ENCODE results near the gene ISOC1. TPM values are rescaled to one million over a fixed set of nuclear protein-coding genes. Genes with fewer than 3 reads are reported as not detected.

Gene ISOC1
- total and polyA plus RNA-seq, 2 donors (not counting 1 experiment from before 2014, with no cell fraction given) = 7.5 to 10.6 TPM

- no peaks in the 10 kb centered on the region for H3K36me3 ChIP-seq (replicated peaks in 1 of 2; ENCODE audit: control extremely low read depth in 1 of 2, control insufficient read depth in 1 of 2, extremely low read depth in 1 of 2, insufficient read depth in 2 of 2, low read length in 1 of 2)
- intact Hi-C loops (cut with micrococcal nuclease) = no loop called here
- H3K9me3 ChIP-seq (ENCODE audit: control extremely low read depth in 1 of 3, control insufficient read depth in 2 of 3, insufficient read depth in 1 of 3, low read length in 2 of 3) = peaks cover 0 to 4% (median 0%) of the 10 kb centered on the region in 3 donors
- no peak overlapping the region for H3K27ac ChIP-seq (ENCODE audit: low read length in 2 of 2)
- H3K9ac ChIP-seq (ENCODE audit: low read length) = no peak overlapping the region
- H4K20me1 ChIP-seq (ENCODE audit: control insufficient read depth, insufficient read depth, low read length, poor library complexity, severe bottlenecking) = no peaks in the 10 kb centered on the region
- Mint-ChIP-seq H3K4me1 (no peaks in the 10 kb centered on the region), H3K27ac (no peak overlapping the region), H3K4me3 (no peak overlapping the region), H3K9me3 (ENCODE audit: insufficient read depth) (peaks cover under 1% of the 10 kb centered on the region), H3K27me3 (peaks cover 4% of the 10 kb centered on the region)
- H2AFZ ChIP-seq (ENCODE audit: insufficient read depth, low read depth, low read length, poor library complexity, severe bottlenecking) = no peak overlapping the region
- H3K79me2 ChIP-seq (ENCODE audit: control insufficient read depth, insufficient read depth, low read length) = no peaks in the 10 kb centered on the region
- CTCF ChIA-PET = no interaction called here
- H3K4me3 ChIP-seq (ENCODE audit: control extremely low read depth in 1 of 5, extremely low read depth in 1 of 5, insufficient read depth in 1 of 5, low read depth in 2 of 5, low read length in 4 of 5) = no peak overlapping the region
- no peak for TF ChIP-seq EZH2 (IDR thresholded peaks at IDR 0.05; ENCODE audit: borderline replicate concordance, insufficient read depth, low read depth, low read length, poor library complexity, severe bottlenecking)
- TF ChIP-seq, protein P1, sequence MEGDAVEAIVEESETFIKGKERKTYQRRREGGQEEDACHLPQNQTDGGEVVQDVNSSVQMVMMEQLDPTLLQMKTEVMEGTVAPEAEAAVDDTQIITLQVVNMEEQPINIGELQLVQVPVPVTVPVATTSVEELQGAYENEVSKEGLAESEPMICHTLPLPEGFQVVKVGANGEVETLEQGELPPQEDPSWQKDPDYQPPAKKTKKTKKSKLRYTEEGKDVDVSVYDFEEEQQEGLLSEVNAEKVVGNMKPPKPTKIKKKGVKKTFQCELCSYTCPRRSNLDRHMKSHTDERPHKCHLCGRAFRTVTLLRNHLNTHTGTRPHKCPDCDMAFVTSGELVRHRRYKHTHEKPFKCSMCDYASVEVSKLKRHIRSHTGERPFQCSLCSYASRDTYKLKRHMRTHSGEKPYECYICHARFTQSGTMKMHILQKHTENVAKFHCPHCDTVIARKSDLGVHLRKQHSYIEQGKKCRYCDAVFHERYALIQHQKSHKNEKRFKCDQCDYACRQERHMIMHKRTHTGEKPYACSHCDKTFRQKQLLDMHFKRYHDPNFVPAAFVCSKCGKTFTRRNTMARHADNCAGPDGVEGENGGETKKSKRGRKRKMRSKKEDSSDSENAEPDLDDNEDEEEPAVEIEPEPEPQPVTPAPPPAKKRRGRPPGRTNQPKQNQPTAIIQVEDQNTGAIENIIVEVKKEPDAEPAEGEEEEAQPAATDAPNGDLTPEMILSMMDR (IDR thresholded peaks at IDR 0.05) = no peak
- DNase-seq (no peak), ATAC-seq (ENCODE audit: low read depth) (no peak)
- WGBS (ENCODE audit: insufficient coverage) = no CpG with 5 or more reads among the region's 4 CpGs
- H3K4me2 ChIP-seq (replicated peaks; ENCODE audit: low read depth, low read length, poor library complexity, severe bottlenecking) = no peak overlapping the region
- H3K4me1 ChIP-seq (ENCODE audit: control insufficient read depth in 2 of 2, insufficient read depth in 2 of 2, low read length in 2 of 2) = no peaks in the 10 kb centered on the region
- POLR2A ChIA-PET = no interaction called here
- H3K27me3 ChIP-seq (replicated peaks in 1 of 4; ENCODE audit: control extremely low read depth in 1 of 4, control insufficient read depth in 3 of 4, insufficient read depth in 4 of 4, low read length in 3 of 4) = no peaks in the 10 kb centered on the region
Measured at GRCh38 chr5:129051283-129051682, 43.3 kb upstream of the ISOC1 start.

DNA sequence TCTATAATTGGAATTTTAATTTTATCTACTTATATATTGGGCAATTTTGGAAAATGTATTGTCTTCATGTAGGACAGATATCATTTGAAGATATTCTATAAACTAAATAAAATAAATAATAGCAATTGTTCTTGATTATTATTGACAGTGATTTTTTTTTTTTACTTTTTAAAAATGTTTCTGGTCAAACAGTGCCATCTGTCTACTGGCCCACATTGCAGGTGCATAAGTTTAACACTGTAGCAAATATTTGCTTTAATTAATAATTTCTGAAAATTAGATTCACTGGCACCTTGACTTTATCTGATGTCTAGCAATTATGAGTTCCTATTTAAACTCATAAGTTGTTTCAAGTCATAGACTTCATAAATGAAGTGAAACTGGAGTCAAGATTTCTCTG is 41.1 kb upstream of the ISOC1 start:
- no peaks in the 10 kb centered on the region for H4K20me1 ChIP-seq (ENCODE audit: control insufficient read depth, insufficient read depth, low read length, poor library complexity, severe bottlenecking)

More for the DNA sequence above, 41.1 kb upstream of the ISOC1 start:
- H3K27me3 Mint-ChIP-seq = peaks cover 8% of the 10 kb centered on the region
- ChIA-PET POLR2A (no interaction called here), CTCF (no interaction called here)
- ATAC-seq (ENCODE audit: low read depth) = no peak
- Histone ChIP-seq H3K27ac (ENCODE audit: low read length in 2 of 2) (no peak overlapping the region), H3K4me2 (replicated peaks; ENCODE audit: low read depth, low read length, poor library complexity, severe bottlenecking) (no peak overlapping the region), H2AFZ (ENCODE audit: insufficient read depth, low read depth, low read length, poor library complexity, severe bottlenecking) (no peak overlapping the region), H3K36me3 (replicated peaks in 1 of 2; ENCODE audit: control extremely low read depth in 1 of 2, control insufficient read depth in 1 of 2, extremely low read depth in 1 of 2, insufficient read depth in 2 of 2, low read length in 1 of 2) (no peaks in the 10 kb centered on the region), H3K4me3 (ENCODE audit: control extremely low read depth in 1 of 5, extremely low read depth in 1 of 5, insufficient read depth in 1 of 5, low read depth in 2 of 5, low read length in 4 of 5) (no peak overlapping the region), H3K79me2 (ENCODE audit: control insufficient read depth, insufficient read depth, low read length) (no peaks in the 10 kb centered on the region), H3K27me3 (replicated peaks in 1 of 4; ENCODE audit: control extremely low read depth in 1 of 4, control insufficient read depth in 3 of 4, insufficient read depth in 4 of 4, low read length in 3 of 4) (no peaks in the 10 kb centered on the region), H3K9ac (ENCODE audit: low read length) (no peak overlapping the region), H3K9me3 (ENCODE audit: control extremely low read depth in 1 of 3, control insufficient read depth in 2 of 3, insufficient read depth in 1 of 3, low read length in 2 of 3) (peaks cover 0 to 10% (median 0%) of the 10 kb centered on the region in 3 donors), H3K4me1 (ENCODE audit: control insufficient read depth in 2 of 2, insufficient read depth in 2 of 2, low read length in 2 of 2) (no peaks in the 10 kb centered on the region)
- no peak for DNase-seq
- peaks cover 3% of the 10 kb centered on the region for H3K9me3 Mint-ChIP-seq (ENCODE audit: insufficient read depth)
- TF ChIP-seq EZH2 (IDR thresholded peaks at IDR 0.05; ENCODE audit: borderline replicate concordance, insufficient read depth, low read depth, low read length, poor library complexity, severe bottlenecking) = no peak
- TF ChIP-seq, protein P1 (IDR thresholded peaks at IDR 0.05) = no peak
- intact Hi-C loops (cut with micrococcal nuclease) = no loop called here
- no peaks in the 10 kb centered on the region for H3K4me1 Mint-ChIP-seq
- no peak overlapping the region for H3K27ac Mint-ChIP-seq
- H3K4me3 Mint-ChIP-seq = no peak overlapping the region
